Osteocyte (in vitro differentiated cells): Measurements from ENCODE around the gene SDCBP2. TPM values are rescaled to one million over a fixed set of nuclear protein-coding genes. Genes with fewer than 3 reads are reported as not detected.

ENCODE experiments used
- DNase-seq: peaks from one replicate; pipeline ENCODE4 v3.0.0; 2021; ENCODE audit warnings: mixed read lengths; ENCODE audit not compliant: unreplicated experiment; ENCODE audit errors: extremely low spot score
- H3K27ac Mint-ChIP-seq: one replicate; pipeline ENCODE4 v1.8.0; 2021; ENCODE audit warnings: mild to moderate bottlenecking, mixed read lengths; ENCODE audit not compliant: unreplicated experiment
- H3K27me3 Mint-ChIP-seq: one replicate; pipeline ENCODE4 v1.8.0; 2021; ENCODE audit warnings: mixed read lengths; ENCODE audit not compliant: unreplicated experiment
- H3K36me3 Mint-ChIP-seq: one replicate; pipeline ENCODE4 v1.8.0; 2021; ENCODE audit warnings: mixed read lengths; ENCODE audit not compliant: unreplicated experiment
- H3K4me1 Mint-ChIP-seq: one replicate; pipeline ENCODE4 v1.8.0; 2021; ENCODE audit warnings: mixed read lengths; ENCODE audit not compliant: unreplicated experiment
- H3K4me3 Mint-ChIP-seq: one replicate; pipeline ENCODE4 v1.8.0; 2021; ENCODE audit warnings: mild to moderate bottlenecking, moderate library complexity, mixed read lengths; ENCODE audit not compliant: unreplicated experiment
- H3K9me3 Mint-ChIP-seq: one replicate; pipeline ENCODE4 v1.8.0; 2021; ENCODE audit warnings: mixed read lengths; ENCODE audit not compliant: unreplicated experiment
- CTCF ChIP-seq: fragments of 200-600 bp; sonication (generic); IDR thresholded peaks from 2 replicates; pipeline ENCODE4 v1.5.0; 2021; ENCODE audit warnings: antibody characterized with exemption, mild to moderate bottlenecking, moderate library complexity
- total RNA-seq: library from RNA; stranded (reverse); gene quantifications from 2 replicates; pipeline ENCODE4 v1.2.1, GENCODE V29; 2021

Gene SDCBP2
- total RNA-seq, 1 donor from 2014 or later = 0.97 TPM

GRCh38 chr20:1312308-1312707 lies 16.6 kb downstream of the SDCBP2 start:
- H3K4me1 Mint-ChIP-seq = peaks cover 5% of the 10 kb centered on the region
- no peaks in the 10 kb centered on the region for H3K9me3 Mint-ChIP-seq
- DNase-seq = no peak
- no peaks in the 10 kb centered on the region for H3K27me3 Mint-ChIP-seq
- no peak overlapping the region for H3K27ac Mint-ChIP-seq
- H3K4me3 Mint-ChIP-seq = no peak overlapping the region
- no peak for TF ChIP-seq CTCF
- no peaks in the 10 kb centered on the region for H3K36me3 Mint-ChIP-seq

- no peaks in the 10 kb centered on the region for H3K36me3 Mint-ChIP-seq
- TF ChIP-seq CTCF = no peak
- H3K4me1 Mint-ChIP-seq = peaks cover 5% of the 10 kb centered on the region
- no peak overlapping the region for H3K27ac Mint-ChIP-seq
- no peak for DNase-seq
- no peaks in the 10 kb centered on the region for H3K27me3 Mint-ChIP-seq
- no peak overlapping the region for H3K4me3 Mint-ChIP-seq
- no peaks in the 10 kb centered on the region for H3K9me3 Mint-ChIP-seq
Measured at GRCh38 chr20:1310506-1311190, 18.3 kb downstream of the SDCBP2 start.

- TF ChIP-seq CTCF = no peak
- no peak for DNase-seq
- H3K27me3 Mint-ChIP-seq = no peaks in the 10 kb centered on the region
- peaks cover 5% of the 10 kb centered on the region for H3K36me3 Mint-ChIP-seq
- no peak overlapping the region for H3K27ac Mint-ChIP-seq
- H3K4me1 Mint-ChIP-seq = peaks cover 5% of the 10 kb centered on the region
- H3K4me3 Mint-ChIP-seq = no peak overlapping the region
- H3K9me3 Mint-ChIP-seq = no peaks in the 10 kb centered on the region
Measured at GRCh38 chr20:1310071-1310470, 18.9 kb downstream of the SDCBP2 start.

- H3K27ac Mint-ChIP-seq = no peak overlapping the region
- H3K4me1 Mint-ChIP-seq = peaks cover 5% of the 10 kb centered on the region
- no peak for TF ChIP-seq CTCF
- no peaks in the 10 kb centered on the region for H3K27me3 Mint-ChIP-seq
- no peak overlapping the region for H3K4me3 Mint-ChIP-seq
- no peaks in the 10 kb centered on the region for H3K9me3 Mint-ChIP-seq
- DNase-seq = no peak
- H3K36me3 Mint-ChIP-seq = peaks cover 9% of the 10 kb centered on the region
Measured at GRCh38 chr20:1309439-1309847, 19.5 kb downstream of the SDCBP2 start.

GRCh38 chr20:1308702-1309095 lies 20.2 kb downstream of the SDCBP2 start:
- Mint-ChIP-seq H3K27me3 (no peaks in the 10 kb centered on the region), H3K9me3 (no peaks in the 10 kb centered on the region), H3K4me3 (no peak overlapping the region), H3K27ac (no peak overlapping the region), H3K36me3 (peaks cover 9% of the 10 kb centered on the region), H3K4me1 (peaks cover 3% of the 10 kb centered on the region)
- TF ChIP-seq CTCF = no peak
- no peak for DNase-seq
